Right lobe of liver (tissue), 6 donors: ENCODE results near the gene GTF2I. TPM values are rescaled to one million over a fixed set of nuclear protein-coding genes. Genes with fewer than 3 reads are reported as not detected.
"Not testable (repeated sequence)": the region's sequence is repeated elsewhere in the genome, so short reads cannot be mapped to it uniquely, and the experiment has no call there.

Experiments
- ATAC-seq, 4 donors: fragments of 200-7000 bp; cut with Tn5 transposase; one replicate each; pipeline ENCODE4 v1.9.1; 2020; ENCODE audit warnings: mild to moderate bottlenecking in 4 of 4, moderate library complexity in 4 of 4
- DNase-seq, 3 donors: peaks; one replicate each; pipeline ENCODE4 v3.0.0-alpha.2; 2020
- H3K27ac ChIP-seq, 3 donors: fragments of 200-600 bp; one replicate each; pipeline ENCODE4 v1.8.0; 2022
- H3K27me3 ChIP-seq, 2 donors: fragments of 200-600 bp; one replicate each; pipeline ENCODE4 v1.8.0; 2022
- H3K36me3 ChIP-seq, 4 donors: fragments of 200-600 bp; sonication (generic) in 1 of 4; one replicate each; pipeline versions ENCODE4 v1.5.1 to v1.8.0; 2017 to 2022; ENCODE audit warnings: control low read depth in 1 of 4
- H3K4me1 ChIP-seq, 4 donors: fragments of 200-600 bp; sonication (generic) in 1 of 4; one replicate each; pipeline versions ENCODE4 v1.5.1 to v1.8.0; 2017 to 2022; ENCODE audit warnings: control low read depth in 1 of 4
- H3K4me3 ChIP-seq, 3 donors: fragments of 200-600 bp; one replicate each; pipeline ENCODE4 v1.8.0; 2022
- H3K9me3 ChIP-seq, 4 donors: fragments of 200-600 bp; sonication (generic) in 1 of 4; one replicate each; pipeline versions ENCODE4 v1.5.1 to v1.8.0; 2017 to 2022; ENCODE audit warnings: control low read depth in 1 of 4
- WGBS: methylation state at CpG from one replicate; pipeline ENCODE4 v1.1.6; 2018; ENCODE audit warnings: low coverage, low lambda C conversion rate; ENCODE audit not compliant: insufficient coverage; ENCODE audit errors: missing lambda C conversion rate; 5-methylcytosine and 5-hydroxymethylcytosine counted together
- intact Hi-C, 2 donors: fragments of 100-400 bp; cut with DNase I; formaldehyde crosslinking; loops; one replicate each; pipeline versions ENCODE4 v1.11.2 to v1.14.1; 2022
- total RNA-seq, 6 experiments: library from RNA; depleted of rRNA in 2 of 6; stranded (reverse); fragments of >200 nt in 2 of 6; fragmentation: NEBNext Ultra II Directional in 3 of 6; extraction: Animal tissue kit (Norgen Biotek cat#: 25700) in 3 of 6; gene quantifications; one replicate each; pipeline versions ENCODE4 v1.1.0 to v1.2.4, GENCODE V29; 2016 to 2023
- donor health status: DM: no; HTN: yes; CAD: no.
- donor health status: DM: no; HTN: no; CAD: no.
- donor health status: DM: no; HTN: no; CAD: no.
- donor health status: DM: no; HTN: yes; CAD: no.
- donor health status: DM: no; HTN: yes; CAD: no.

The GTF2I gene
- total RNA-seq, 6 experiments from 2014 or later, result 59.0 to 116 (median 90.9) TPM

GRCh38 chr7:74788369-74789150, 131.0 kb downstream of the GTF2I start:
- peak; percentile 97 to 98 (median 98) for DNase-seq
- H3K4me3 ChIP-seq, result peak overlapping the region in 1 of 3 donors; percentile 29
- H3K36me3 ChIP-seq, H3K27me3 ChIP-seq, H3K27ac ChIP-seq, intact Hi-C loops, H3K4me1 ChIP-seq, H3K9me3 ChIP-seq: not testable (repeated sequence)
- WGBS, result 0% methylated on average over 10 of the region's 82 CpGs
- peak; percentile 96 to 98 (median 96) for ATAC-seq

GRCh38 chr7:74789200-74789736, 131.8 kb downstream of the GTF2I start:
- H3K27ac ChIP-seq, H3K4me3 ChIP-seq, H3K27me3 ChIP-seq, intact Hi-C loops, H3K4me1 ChIP-seq, H3K36me3 ChIP-seq, H3K9me3 ChIP-seq, DNase-seq: not testable (repeated sequence)
- no CpG with 5 or more reads among the region's 24 CpGs for WGBS
- peak; percentile 1 to 32 (median 24) for ATAC-seq

DNA sequence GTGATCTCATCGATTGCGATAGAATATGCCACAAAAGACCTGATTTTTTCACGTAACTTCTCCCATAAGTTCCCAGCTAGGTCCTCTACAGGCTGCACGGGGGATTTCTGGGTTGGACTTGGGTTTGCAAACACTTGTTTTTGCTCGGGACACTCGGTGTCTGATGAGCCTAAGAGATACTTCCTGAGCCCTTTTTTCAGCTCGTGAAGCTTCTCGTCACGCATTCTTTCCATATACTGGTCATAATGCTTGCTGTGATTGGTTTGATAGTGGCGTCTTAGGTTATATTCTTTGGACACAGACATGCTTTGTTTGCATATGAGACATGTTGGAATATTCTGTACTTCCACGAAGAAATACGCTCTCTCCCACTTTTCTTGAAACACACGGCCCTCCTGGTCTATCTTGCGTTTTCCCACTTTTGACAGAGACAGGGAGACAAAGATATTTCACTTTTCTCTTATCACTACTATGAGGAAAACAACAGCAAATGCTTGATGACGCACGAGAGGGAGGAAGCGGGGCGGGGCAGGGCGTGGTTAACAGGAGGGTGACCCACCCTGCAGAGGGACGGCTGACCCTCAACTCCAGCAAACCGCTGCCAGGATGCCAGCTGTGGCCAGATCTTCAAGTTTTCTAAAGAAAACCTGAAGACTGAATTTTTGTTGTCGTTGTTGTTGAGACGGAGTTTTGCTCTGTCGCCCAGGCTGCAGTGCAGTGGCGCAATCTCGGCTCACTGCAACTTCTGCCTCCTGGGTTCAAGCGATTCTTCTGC, 140.5 kb downstream of the GTF2I start:
- H3K27me3 ChIP-seq, DNase-seq, intact Hi-C loops, H3K36me3 ChIP-seq, H3K27ac ChIP-seq, H3K4me1 ChIP-seq, H3K9me3 ChIP-seq, ATAC-seq, H3K4me3 ChIP-seq: not testable (repeated sequence)
- WGBS, result no CpG with 5 or more reads among the region's 27 CpGs

GRCh38 chr7:74798644-74799043, 141.1 kb downstream of the GTF2I start:
- H3K36me3 ChIP-seq, H3K27ac ChIP-seq, H3K4me1 ChIP-seq, intact Hi-C loops, H3K9me3 ChIP-seq, DNase-seq, H3K27me3 ChIP-seq, ATAC-seq, H3K4me3 ChIP-seq: not testable (repeated sequence)
- WGBS, result no CpG with 5 or more reads among the region's 4 CpGs

Other genes with a start within 250 kb of the GTF2I start
- gene GTF2IRD1, start 203.8 kb upstream of the GTF2I start, total RNA-seq, result 1 to 10 TPM; 1.9 to 9.8 (median 6.5) TPM
- gene NCF1, start 116.3 kb downstream of the GTF2I start, total RNA-seq, result 1 to 10 TPM in 3 of 6 experiments, under 1 TPM in 3; 0.37 to 6.0 (median 1.0) TPM
- gene GTF2IRD2, start 193.9 kb downstream of the GTF2I start, total RNA-seq, result 10 to 100 TPM in 1 of 6 experiments, 1 to 10 TPM in 5; 1.3 to 13.9 (median 7.7) TPM